Stimulated activated CD8-positive, alpha-beta memory T cell treated with anti-CD3 and anti-CD28 coated beads, Interleukin-4, amount 100 ng/mL, for 4 hours (primary cell): ENCODE data around the gene ZC3H7B.
"Not testable (repeated sequence)": the region's sequence is repeated elsewhere in the genome, so short reads cannot be mapped to it uniquely, and the experiment has no call there.

Experiments used
- DNase-seq, 2 donors: peaks; one replicate each; pipeline ENCODE4 v3.0.0-alpha.2; 2020; ENCODE audit warnings: low read depth in 2 of 2, low spot score in 1 of 2

The ZC3H7B gene, protein sequence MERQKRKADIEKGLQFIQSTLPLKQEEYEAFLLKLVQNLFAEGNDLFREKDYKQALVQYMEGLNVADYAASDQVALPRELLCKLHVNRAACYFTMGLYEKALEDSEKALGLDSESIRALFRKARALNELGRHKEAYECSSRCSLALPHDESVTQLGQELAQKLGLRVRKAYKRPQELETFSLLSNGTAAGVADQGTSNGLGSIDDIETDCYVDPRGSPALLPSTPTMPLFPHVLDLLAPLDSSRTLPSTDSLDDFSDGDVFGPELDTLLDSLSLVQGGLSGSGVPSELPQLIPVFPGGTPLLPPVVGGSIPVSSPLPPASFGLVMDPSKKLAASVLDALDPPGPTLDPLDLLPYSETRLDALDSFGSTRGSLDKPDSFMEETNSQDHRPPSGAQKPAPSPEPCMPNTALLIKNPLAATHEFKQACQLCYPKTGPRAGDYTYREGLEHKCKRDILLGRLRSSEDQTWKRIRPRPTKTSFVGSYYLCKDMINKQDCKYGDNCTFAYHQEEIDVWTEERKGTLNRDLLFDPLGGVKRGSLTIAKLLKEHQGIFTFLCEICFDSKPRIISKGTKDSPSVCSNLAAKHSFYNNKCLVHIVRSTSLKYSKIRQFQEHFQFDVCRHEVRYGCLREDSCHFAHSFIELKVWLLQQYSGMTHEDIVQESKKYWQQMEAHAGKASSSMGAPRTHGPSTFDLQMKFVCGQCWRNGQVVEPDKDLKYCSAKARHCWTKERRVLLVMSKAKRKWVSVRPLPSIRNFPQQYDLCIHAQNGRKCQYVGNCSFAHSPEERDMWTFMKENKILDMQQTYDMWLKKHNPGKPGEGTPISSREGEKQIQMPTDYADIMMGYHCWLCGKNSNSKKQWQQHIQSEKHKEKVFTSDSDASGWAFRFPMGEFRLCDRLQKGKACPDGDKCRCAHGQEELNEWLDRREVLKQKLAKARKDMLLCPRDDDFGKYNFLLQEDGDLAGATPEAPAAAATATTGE

DNA sequence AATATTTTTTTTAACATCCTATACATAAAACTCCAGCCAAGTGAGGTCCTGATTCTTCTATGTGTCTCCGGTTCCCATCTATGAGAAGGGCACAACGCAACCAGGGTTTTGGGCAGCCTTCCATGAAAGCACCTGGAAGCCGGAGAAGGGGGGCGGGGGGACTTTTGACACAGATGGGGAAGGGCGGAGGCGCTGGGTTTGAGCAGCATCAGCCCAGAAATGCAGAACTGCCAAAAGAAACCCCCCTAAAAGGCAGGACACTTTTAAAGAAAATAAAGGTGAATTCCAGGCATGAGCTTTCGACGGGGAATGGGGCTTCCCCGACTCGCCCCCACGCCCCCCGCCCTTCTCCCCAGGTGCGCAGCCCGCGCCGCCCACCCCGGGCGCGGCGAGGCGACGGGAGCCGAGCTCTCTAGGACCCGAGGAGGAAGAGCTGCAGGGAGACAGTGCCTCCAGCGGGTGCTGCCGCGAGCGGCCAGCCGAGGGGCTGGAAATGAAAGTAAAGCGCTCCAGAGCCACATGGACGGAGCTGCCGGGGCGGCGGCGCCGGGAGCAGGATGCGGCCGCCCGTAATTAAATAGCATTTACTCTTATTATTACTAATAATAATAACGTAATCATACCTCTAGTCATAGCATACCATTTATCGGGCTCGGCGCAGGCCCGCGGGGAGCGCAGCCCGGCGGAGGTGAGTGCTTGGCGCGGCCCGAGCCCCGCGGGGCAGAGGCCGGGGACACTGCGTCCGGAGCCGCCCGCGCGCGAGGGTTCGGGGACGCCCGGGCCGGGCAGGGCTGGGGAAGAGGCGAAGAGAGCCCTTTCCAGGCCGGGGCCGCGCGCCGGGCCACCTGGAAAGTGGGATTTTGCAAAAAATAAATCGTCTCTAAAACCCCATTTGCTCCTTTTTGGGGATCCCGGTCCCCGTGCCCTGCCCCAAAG, at the start of gene ZC3H7B:
Gene ZC3H7B, plus strand, starts transcription at position 441 of the 936 bp plus-strand sequence. CDS start 19,136 bp downstream, outside the sequence.
- peak; percentile 61 to 76 for DNase-seq

DNA sequence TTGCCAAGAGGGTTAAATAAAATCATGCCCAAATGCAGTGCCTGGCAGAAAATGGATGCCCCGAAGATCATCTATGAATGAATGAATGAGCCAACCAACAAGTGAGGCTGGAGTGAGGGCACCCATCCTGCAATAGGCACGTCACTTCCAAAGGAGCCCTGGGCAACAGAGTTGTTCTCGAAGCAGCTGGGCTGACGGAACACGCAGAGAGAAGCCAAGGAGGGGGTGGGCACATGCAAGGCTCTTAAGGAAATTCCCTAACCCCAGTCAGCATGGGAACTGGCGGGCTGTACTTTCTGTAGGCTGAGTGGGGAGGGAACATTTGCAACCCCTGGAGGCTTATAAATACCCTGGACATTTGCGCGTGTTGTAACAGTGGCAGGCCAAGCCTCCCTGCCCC, 49.0 kb upstream of the ZC3H7B start:
- DNase-seq: no peak

DNA sequence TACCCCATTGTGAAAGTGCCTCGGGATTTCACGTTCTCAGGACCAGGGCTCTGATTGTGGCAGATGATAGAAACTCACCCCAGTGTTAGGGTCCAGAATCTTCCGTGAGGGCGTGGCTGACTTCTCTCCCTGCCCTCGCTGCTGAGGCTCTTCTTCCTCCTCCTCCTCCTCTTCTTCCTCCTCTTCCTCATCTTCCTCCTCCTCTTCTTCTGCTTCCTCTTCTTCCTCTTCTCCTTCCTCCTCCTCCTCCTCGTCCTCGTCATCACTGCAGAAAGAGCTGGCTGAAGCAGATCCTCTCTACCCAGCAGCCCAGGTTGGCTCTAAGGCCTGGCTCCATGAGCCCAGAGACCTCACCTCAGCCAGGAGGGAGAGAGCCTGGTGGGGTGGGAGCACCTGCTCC, 47.1 kb upstream of the ZC3H7B start:
- DNase-seq: no peak

DNA sequence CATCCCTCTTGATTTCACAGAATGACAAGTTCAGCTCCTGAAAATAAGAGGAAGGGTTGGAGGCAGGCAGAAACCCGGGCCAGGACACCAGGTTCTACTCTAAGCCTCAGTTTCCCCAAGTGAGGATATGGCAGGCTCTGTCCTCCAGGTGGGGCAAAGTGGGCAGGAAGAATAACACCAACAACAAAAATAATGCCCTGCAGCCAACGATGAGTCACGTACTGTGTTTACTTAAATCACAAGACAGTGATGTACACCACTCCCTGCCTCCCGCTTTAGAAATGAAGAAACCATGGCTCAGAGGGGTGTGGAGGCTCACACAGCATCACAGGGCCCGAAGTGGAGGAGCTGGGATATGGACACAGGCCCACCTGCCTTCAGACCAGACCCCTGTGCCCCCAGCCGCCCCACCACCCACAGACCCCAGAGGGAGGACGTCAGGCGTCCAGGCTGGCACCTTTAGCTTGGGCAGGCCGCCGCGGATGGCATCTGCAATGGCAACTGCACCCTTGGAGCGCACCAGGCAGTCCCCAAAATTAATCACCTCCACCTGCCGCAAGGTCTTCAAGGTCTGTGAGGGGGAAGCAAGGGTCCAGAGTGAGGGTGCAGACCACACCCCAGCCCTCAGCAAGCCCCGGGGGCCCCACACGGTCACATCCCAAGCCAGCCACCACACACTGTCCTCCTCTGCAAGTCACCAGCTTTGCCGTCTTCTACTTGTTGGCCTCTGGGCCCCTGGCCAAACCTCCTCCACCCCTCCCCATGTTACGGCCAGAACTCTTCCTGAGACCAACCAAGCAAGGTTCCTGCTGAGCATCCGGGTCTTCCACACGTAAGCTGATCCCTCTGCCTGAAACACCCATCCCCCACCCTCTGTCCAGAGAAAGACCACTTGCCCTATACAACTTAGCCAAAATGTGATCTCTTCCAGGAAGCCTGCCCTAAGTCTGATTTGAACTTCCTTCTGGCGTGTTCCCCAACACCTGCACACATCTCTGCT, 44.8 kb upstream of the ZC3H7B start:
- DNase-seq: no peak

DNA sequence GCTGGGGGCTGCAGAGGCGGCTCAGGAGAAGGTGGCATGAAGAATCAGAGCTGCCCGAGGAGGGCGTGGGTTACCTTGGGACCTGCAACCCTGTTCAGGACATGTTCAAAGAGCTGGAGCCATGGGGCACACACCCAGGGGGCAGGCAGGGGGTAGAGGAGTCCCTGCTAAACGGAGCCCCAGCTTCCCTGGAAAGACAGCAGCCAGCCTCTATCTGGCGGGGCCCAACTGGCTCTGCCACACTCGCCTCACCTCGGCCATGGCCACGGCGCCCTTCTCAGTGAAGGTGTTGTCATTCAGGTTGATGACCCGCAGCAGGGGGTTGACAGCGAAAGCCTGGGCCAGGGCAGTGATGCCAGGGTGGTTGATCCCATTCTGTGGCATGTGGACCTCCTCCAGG, 43.6 kb upstream of the ZC3H7B start:
- no peak for DNase-seq

DNA sequence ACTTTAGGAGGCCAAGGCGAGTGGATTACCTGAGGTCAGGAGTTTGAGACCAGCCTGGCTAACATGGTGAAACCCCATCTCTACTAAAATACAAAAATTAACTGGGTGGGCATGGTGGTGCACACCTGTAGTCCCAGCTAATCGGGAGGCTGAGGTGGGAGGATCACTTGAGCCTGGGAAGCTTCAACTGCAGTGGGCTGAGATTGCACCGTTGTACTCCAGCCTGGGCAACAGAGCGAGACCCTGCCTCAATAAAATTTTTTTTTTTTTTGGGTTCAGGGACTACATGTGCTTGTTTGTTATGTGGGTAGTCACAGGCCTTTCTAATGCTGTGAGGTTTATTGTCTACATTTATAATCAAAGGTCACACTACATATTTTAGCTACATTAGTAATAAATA, 41.6 kb upstream of the ZC3H7B start:
- not testable (repeated sequence) for DNase-seq

DNA sequence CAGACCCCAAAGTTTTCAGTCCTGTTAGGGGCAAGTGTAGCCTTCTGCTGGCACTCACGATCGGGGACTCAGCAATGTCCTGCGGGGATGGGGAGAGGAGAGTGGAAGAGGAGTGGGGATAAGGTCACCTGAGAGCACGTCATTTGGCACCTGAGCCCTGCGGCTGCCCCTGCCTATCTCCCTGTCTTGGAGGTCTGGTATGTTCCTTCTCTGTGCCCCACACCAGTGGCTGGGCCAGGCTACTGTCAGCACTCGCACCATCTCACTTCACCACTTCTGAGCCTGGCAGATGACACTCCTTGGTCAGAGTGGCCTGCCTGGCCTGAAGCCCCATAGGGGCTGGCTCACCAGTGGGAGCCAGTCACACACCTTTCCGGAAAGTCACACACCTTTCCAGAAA, 40.5 kb upstream of the ZC3H7B start:
- DNase-seq: no peak

DNA sequence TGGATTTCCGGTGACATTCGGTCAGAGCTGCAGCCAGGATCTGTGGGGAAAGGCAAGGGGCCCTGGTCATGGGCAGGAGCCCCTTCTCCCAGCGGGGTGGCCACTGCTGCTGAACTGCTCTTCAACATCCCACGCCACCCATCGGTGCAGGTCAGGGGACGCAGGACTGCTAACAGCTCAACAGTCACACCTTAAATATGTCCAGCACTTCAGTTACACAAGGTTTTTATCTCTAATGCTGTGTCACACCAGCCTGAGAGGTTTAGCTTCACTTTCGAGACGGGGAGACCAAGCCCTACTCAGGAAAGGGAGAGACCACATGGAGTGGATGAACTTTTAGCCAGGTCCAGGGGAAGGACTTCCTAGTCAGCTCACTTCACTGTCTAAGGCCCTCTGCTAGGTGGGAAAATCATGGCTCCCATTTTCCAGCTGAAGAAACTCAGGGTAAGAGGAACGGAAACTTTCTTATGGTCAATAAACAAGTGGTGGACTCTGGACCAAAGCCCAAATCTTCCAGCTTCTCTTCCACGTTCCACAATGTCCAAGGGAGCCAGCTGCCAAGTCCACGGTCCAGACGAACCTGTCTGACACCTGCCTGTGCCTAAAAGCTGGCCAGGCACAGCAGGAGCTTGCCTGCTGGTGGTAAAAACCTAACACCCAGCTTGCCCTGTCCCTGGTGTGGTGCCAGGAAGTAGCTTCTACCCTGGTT, 39.6 kb upstream of the ZC3H7B start:
- no peak for DNase-seq

DNA sequence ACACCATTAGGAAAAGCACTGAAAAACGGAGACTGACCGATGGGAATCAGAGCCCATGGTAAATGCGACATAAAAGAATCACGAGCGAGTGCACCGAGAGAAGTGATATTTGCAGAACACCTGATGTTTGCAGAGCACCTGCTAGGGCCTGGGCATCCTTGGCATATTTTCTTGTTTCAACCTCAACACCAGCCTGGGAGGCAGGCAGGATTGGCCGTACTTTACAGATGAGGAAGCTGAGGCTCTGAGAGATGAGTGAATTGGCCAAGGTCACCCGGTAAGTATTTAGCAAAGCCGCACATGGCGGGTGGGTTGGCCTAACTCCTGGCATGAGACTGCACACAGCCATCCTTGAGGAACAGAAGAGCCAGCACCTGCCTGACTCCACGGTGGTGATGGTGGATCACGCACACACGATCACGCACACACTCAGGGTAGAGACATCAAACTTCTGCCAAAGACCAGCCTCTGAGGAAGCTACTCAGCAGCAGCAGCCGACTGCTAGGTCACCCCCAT, 39.0 kb upstream of the ZC3H7B start:
- no peak for DNase-seq

DNA sequence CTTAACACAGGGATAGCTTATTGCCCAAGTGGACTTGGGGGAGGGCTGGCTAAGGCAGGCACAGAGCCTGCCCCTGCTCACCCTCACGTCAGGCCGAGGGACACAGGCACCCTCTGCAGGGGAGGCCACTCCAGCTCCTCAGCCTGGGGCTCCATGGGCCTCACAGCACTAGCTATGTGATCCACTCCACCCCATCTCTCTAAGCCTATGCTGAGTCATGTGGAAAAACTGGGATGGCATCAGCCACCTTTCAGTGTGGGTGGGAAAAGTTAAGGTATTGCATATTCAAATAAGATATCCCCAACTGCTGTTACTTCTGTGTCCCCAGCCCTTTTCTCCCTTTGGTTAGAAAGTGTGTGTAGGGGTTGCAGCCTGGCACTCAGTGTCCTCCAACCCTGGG, 37.6 kb upstream of the ZC3H7B start:
- no peak for DNase-seq

DNA sequence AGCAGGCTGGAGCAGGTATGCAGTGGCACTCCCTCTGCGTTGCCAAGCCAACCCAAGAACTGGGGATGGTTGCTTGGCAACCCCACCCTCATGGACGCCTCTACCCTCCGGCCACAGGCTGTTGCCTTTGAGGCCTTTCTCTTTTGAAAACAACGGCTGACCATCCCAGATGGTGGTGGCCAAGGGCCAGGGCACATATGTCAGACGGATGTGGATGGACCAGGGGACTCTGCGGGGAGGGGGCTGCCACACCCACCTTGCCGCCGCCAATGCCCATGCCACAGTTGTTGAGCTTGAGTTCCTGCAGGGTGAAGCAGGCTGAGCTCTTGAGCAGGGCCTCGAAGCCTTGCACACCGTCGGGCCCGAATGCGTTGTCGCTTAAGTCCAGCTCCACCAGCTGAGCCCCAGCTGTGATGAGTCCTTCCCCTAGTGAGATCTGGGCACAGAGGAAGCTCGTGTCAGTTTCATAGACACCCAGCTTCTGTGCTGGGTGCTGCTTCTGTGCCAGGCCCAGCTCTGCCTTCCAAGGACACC, 36.9 kb upstream of the ZC3H7B start:
- no peak for DNase-seq

DNA sequence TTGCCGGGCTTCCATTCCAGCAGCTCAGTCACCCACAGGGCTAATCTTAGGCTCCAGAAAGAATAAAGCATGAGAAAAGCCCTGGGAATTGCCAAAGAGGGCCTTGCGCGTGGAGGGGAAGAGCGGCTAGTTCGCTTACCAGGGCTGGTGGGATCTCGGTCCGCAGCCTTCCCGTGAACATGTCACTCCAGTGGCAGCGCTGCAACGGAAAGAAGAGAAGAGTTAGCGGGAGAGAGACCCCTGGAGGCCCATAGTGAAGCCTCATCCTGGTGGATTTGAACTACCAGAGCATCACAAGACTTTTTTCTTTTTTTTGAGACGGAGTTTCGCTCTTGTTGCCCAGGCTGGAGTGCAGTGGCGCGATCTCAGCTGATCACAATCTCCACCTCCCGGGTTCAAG, 33.4 kb upstream of the ZC3H7B start:
- DNase-seq: no peak

DNA sequence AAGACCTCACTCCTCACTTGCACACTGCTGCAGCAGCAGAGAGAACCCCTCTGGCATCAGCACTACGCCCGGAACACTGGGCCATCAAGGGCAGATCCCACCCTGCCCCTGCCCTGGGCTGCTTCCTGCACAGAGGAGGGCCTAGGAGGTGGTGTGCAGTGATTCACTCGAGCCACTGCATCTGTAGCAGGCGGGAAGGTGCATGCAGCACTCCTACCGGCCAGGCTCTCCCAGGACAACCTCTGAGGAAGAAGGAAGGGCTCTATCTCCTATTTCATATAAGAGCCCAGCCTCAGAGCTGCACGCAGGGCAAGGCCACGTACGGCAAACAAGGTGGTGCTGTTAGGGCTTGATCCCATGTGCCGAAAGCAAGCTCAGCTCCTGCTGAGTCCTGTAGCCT, 29.5 kb upstream of the ZC3H7B start:
- no peak for DNase-seq

DNA sequence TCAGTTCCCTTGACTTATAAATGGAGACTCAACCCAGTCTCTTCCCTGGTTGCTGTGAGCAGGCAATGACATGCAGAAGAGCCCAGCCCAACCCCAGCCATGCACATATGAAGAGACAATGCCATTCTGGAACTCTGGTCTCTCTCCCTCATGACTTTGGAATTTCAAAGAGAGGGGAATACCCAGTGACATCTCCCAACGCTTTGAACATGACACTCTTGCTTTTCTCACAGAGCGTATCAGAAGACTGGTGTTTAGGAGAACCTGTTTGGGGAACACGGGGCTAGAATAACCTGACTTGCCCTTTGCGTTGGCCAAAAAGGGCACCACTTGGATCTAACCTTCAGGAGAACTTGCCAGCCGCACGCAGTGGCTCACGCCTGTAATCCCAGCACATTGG, 28.2 kb upstream of the ZC3H7B start:
- DNase-seq: no peak

DNA sequence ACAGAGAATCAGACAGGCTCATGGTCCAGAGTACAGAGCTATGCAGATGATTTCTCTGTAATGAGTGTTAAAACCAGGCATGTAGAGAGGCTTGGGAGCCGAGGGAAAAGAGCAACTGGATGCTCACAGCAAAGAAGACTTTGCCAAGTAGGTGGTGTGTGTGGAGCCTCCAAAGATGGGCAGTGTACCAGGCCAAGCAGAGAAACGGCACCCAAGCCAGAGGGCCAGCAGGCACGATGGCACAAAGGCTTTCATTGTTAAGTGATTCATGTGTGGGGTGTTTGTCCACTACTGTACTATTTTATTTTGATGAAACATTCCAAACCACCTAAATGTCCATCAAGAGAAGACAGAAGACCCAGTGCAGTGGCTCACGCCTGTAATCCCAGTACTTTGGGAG, 26.5 kb upstream of the ZC3H7B start:
- no peak for DNase-seq

DNA sequence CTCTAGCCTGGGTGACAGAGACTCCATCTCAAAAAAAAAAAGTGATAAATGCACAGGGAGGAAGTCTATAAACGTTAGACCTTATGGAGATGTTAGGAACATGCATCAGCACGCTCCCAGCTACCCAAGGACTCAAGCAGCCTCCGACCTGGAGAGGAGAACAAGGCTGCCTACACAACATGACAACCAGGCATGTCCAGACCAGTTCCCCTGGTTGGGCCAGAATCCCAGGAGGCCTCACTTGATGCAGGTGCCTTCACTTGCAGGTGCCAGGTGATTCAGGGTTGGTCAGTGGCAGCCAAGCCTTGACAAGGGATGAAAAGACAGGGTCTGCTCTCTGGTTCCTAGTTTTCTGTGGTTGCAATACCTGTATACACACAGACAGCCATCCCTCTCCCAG, 21.3 kb upstream of the ZC3H7B start:
- DNase-seq: no peak

DNA sequence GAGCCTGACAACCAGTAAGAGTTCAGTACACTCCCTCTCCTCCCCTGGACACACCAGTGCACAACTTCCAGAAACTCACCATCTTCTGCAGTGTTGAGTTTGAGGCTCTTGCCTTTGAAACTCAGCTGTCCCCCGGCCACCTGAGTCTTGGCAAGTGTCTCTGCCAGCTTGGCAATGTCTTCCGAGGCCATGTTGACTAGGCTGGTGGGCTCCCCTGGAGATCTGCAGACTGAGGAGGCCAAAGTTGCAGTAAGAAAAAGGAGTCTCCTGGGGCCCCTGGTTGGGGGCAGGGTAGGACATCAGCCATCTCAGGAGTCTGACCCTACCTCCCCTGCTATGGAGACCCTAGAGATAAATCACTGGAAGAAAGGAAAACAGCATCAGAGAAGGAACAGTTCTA, 20.5 kb upstream of the ZC3H7B start:
- no peak for DNase-seq

DNA sequence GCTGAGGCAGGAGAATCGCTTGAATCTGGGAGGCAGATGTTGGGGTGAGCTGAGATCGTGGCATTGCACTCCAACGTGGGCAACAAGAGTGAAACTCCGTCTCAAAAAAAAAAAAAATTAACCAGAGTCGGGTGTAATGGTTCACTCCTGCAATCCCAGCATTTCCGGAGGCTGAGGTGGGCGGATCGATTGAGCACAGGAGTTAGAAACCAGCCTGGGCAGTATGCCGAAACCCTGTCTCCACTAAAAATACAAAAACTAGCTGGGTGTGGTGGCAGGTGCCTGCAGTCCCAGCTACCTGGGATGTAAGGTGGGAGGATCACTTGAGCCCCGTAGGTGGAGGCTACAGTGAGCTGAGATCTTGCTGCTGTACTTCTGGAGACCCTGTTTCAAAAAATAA, 16.9 kb upstream of the ZC3H7B start:
- no peak for DNase-seq

DNA sequence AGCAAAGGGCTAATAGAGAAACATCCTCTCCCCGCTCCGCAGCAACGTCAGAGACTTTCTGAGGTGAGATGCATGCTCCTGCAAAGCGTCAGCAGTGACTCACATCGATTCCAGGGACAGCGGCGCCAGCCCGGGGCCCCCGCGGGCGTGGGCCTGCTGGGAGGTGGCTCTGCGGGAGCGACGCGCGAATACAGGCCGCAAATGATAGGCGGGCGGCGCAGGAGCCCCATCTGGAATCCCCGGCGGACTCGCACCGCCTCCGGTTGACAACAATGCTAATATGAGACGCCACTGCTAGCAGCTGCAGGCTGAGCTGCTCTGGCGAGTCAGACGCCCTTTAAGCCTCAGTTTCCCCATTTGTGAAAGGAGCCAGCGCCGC, 15.9 kb upstream of the ZC3H7B start:
- peak; percentile 64 to 79 for DNase-seq
